Testis (tissue), 2 donors: ENCODE results near the gene SDK1.

Experiments
- CTCF ChIP-seq, 3 experiments: fragments of 450-650 bp in 2 of 3; fragments of 200-600 bp in 1 of 3; sonication (generic) in 1 of 3; IDR thresholded peaks; one replicate each; pipeline ENCODE4 v1.5.1; 2016 to 2019; ENCODE audit warnings: antibody characterized with exemption in 3 of 3, mild to moderate bottlenecking in 2 of 3, moderate library complexity in 1 of 3
- POLR2A ChIP-seq: fragments of 450-650 bp; IDR thresholded peaks from one replicate; pipeline ENCODE4 v1.6.1; 2017; ENCODE audit warnings: antibody characterized with exemption, mild to moderate bottlenecking, moderate library complexity

DNA sequence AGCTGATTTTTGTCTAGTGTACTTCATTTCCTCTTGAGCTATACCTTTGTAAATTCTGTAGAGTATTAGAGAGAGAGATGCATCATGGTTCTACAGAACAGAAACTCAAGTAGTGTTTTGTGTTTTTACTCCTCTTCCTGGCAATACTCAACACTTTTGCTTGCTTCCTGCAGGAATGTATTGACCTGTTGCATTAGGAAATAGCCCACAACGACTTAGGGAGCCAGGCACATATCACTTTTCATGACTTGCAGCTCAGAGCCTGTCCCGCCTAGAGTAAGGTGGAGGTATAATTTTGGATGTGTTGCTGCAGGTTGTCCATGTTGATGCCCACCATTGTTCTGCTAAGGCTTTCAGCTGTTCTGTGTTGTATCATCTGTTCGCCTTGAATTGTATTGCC lies 216.3 kb downstream of the SDK1 start:
- TF ChIP-seq CTCF (IDR thresholded peaks at IDR 0.05) (no peak), POLR2A (no peak)
